ENCODE data around the gene C19orf47.
"Not testable (repeated sequence)": the region's sequence is repeated elsewhere in the genome, so short reads cannot be mapped to it uniquely, and the experiment has no call there.

Gene C19orf47

GRCh38 chr19:40342644-40343311 lies 5.4 kb downstream of the C19orf47 start:
- DNase-seq, result no peak

GRCh38 chr19:40341601-40342482 lies 6.4 kb downstream of the C19orf47 start:
- no peak for DNase-seq

GRCh38 chr19:40339018-40339728 lies 9.0 kb downstream of the C19orf47 start:
- DNase-seq, result no peak

GRCh38 chr19:40337594-40337993 lies 10.6 kb downstream of the C19orf47 start:
- DNase-seq, result no peak

GRCh38 chr19:40337107-40337506 lies 11.1 kb downstream of the C19orf47 start:
- DNase-seq, result no peak

GRCh38 chr19:40336601-40336900 lies 11.6 kb downstream of the C19orf47 start:
- no peak for DNase-seq

- no peak for DNase-seq
These were observed 12.2 kb downstream of the C19orf47 start for GRCh38 chr19:40335855-40336600.

GRCh38 chr19:40335101-40335500 lies 13.1 kb downstream of the C19orf47 start:
- DNase-seq, result no peak

- DNase-seq, result not testable (repeated sequence)
These were observed 15.1 kb downstream of the C19orf47 start for GRCh38 chr19:40333083-40333482.

GRCh38 chr19:40332669-40333068 lies 15.5 kb downstream of the C19orf47 start:
- DNase-seq, result no peak

- no peak for DNase-seq
These were observed 17.1 kb downstream of the C19orf47 start for GRCh38 chr19:40331052-40331451.

- DNase-seq, result no peak
These were observed 22.0 kb downstream of the C19orf47 start for GRCh38 chr19:40326201-40326600.

- no peak for DNase-seq
These were observed 24.5 kb downstream of the C19orf47 start for GRCh38 chr19:40323705-40324104.

- no peak for DNase-seq
These were observed 25.1 kb downstream of the C19orf47 start for GRCh38 chr19:40322951-40323615.

- no peak for DNase-seq
These were observed 26.0 kb downstream of the C19orf47 start for GRCh38 chr19:40322271-40322610.

GRCh38 chr19:40321566-40322270 lies 26.5 kb downstream of the C19orf47 start:
- DNase-seq, result no peak

- DNase-seq, result no peak
These were observed 27.1 kb downstream of the C19orf47 start for GRCh38 chr19:40321076-40321475.

GRCh38 chr19:40320558-40320935 lies 27.6 kb downstream of the C19orf47 start:
- DNase-seq, result no peak

- no peak for DNase-seq
These were observed 30.9 kb downstream of the C19orf47 start for GRCh38 chr19:40317338-40317737.

GRCh38 chr19:40315812-40316470 lies 32.3 kb downstream of the C19orf47 start:
- DNase-seq, result no peak

- no peak for DNase-seq
These were observed 33.5 kb downstream of the C19orf47 start for GRCh38 chr19:40314656-40315055.

All from cortex of kidney (tissue), 1 donor.